GM10266 (cell line): ENCODE data around the gene CNOT4.

Source experiments
- DNase-seq: peaks from one replicate; pipeline ENCODE4 v3.0.0; 2012; ENCODE audit errors: extremely low spot score
- TF ChIP-seq, protein P1 (sequence below): IDR thresholded peaks from 2 replicates; pipeline ENCODE4 v1.5.1; 2012; ENCODE audit warnings: mild to moderate bottlenecking, low read depth; ENCODE audit not compliant: control insufficient read depth, insufficient read depth; ENCODE audit errors: missing control alignments

The CNOT4 gene

DNA sequence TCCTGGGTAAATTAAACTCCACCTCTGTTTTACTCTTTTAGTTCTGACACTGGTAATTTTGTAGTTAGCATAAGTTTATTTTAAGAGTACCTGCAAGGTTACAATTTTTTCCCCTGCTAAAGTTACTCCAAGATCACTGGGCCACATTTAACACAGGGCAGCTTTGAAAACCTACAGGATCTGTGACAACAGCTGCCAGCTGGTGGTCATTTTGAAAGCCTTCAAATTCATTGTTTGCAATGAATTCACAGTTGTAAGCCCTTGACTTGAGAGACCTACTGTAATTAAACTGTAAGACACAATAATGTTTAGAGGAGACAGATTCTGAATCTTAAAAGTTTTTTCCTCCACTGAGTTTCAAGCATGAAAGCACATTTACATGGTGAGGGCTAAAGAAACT lies 129.6 kb downstream of the CNOT4 start:
- TF ChIP-seq, protein P1, sequence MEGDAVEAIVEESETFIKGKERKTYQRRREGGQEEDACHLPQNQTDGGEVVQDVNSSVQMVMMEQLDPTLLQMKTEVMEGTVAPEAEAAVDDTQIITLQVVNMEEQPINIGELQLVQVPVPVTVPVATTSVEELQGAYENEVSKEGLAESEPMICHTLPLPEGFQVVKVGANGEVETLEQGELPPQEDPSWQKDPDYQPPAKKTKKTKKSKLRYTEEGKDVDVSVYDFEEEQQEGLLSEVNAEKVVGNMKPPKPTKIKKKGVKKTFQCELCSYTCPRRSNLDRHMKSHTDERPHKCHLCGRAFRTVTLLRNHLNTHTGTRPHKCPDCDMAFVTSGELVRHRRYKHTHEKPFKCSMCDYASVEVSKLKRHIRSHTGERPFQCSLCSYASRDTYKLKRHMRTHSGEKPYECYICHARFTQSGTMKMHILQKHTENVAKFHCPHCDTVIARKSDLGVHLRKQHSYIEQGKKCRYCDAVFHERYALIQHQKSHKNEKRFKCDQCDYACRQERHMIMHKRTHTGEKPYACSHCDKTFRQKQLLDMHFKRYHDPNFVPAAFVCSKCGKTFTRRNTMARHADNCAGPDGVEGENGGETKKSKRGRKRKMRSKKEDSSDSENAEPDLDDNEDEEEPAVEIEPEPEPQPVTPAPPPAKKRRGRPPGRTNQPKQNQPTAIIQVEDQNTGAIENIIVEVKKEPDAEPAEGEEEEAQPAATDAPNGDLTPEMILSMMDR, result no peak
- no peak for DNase-seq

DNA sequence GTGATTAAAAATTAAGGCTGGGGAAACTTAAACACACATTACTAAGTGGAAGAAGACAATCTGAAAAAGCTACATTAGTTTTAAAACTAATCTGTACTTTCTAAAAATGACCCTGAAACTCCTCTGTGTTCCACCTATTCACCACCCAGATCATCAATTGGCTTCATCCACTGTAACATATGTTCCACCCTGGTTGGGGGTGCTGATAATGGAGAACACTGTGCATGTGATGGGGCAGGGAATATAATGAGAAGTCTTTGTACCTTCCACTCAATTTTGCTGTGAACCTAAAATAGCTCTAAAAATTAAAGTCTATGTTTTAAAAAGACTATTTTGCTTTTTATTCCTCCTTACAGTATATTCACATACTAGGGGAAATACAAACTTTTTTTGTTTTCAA lies 132.7 kb downstream of the CNOT4 start:
- TF ChIP-seq, protein P1, result no peak
- no peak for DNase-seq

DNA sequence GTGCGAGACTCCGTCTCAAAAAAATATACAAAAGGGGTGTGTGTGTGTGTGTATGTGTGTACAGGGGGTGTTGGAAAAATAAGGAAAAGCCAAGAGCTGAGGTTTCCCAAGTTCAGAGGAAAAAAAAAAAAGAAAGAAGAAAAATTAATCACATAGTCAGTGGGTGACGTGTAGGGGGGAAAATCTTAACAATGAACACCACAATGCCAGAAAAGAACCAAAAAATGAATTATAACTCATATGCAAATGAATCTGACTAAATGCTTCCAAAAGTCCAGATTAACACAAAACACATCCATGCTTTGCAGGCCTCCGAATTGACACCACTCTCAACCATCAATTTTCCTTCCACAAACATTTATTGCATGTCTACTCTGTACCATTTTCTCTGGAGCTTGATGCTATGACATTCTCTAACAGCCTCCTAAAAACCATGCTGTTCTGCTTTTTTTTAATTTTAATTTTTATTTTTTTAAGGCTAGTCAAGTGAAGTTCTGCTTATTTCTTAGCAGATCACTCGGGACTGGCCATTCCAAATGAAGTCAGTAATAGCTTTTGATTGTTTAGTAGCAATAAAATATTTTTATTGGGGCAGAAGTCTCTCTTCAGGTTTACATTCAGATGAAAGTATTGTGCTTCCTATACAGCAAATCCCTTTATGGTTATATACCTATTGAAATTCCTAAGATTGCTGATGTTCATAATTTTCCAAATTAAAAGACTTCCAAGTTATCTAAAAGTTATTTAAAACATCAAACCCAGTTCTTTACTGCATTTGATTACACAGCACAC lies 133.8 kb downstream of the CNOT4 start:
- TF ChIP-seq, protein P1, result no peak
- no peak for DNase-seq

DNA sequence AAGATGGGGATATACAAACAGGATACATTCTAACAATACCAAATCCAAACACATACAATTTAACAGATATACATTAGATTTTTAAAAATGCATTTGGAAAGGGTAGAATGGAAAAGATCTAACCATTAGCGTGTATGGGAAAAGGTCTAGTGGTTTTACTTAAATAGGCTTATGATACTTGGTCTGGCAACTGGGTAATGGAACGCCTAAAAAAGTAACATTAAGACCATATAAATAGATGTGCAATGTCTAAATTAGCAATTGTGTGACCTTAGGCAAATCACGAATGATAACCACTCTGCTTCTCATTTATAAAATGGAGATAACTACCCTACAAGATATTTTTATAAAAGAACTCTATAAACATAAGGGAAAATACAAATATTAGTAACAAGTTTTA lies 135.2 kb downstream of the CNOT4 start:
- TF ChIP-seq, protein P1, result no peak
- DNase-seq, result no peak

DNA sequence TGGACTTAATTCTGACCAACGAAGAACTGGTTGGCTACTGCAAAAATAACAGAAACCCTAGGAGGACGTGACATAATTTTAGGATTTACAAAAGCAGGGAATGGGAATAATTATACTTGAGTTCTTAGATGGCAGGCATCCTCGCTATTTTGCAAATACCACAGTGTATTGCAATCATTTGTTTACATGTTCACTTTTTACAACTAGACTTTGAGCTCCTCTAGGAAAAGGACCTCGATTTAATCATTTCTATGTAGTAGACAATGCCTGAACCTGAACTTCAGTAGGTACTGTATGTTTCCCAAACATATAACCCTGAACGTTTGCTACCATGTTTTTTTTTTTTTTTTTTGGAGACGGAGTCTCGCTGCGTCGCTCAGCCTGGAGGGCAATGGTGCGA lies 137.7 kb downstream of the CNOT4 start:
- DNase-seq, result no peak

DNA sequence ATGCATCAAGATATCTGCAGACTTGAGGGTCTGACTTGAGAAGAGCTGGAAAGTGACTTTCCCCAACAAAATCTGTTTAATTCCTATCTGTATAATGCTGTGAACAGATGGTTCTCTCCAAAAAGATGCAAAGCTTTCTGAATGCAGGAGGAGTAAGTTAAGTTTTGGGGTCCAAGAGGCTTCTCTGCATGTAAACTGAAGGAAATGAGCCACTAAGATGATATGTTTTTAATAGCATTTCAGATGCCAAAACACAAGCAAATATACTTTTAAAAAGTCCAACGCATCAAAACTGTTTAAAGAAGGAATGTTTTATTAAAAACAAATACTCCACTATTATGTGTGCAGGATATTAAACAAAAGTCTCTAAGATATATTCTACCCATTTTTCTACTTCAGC lies 139.2 kb downstream of the CNOT4 start:
- DNase-seq, result no peak
- TF ChIP-seq, protein P1, result no peak

More for the DNA sequence above, 137.7 kb downstream of the CNOT4 start:
- TF ChIP-seq, protein P1, result no peak

DNA sequence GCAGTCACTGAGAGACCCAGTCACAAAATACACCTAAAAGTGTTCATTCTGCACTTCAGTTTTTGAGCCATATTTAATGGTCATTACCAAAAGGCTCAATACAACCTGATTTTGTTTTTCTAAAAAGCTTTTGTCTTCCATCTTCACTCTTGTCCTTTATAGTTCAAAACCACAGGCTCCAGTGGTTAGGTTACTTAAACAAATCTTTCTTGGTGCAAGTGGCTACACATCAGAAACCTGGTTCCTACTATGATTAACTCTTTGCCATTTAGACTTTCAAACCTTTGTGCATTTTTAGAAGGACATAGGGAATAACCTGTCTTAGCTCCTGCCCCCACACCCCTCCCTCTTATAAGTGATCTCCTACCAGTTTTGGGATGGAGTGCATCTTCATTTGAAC lies 140.5 kb downstream of the CNOT4 start:
- DNase-seq, result no peak
- TF ChIP-seq, protein P1, result no peak
